ENCODE measurements around the gene FANCC.

- TF ChIP-seq CTCF (IDR thresholded peaks at IDR 0.05; ENCODE audit: low read depth, low read length, missing input control) (no peak), EGR1 (IDR thresholded peaks at IDR 0.05; ENCODE audit: low read depth in 2 of 2) (no peak)
Measured at GRCh38 chr9:95087659-95088242, 229.8 kb downstream of the FANCC start.

All from liver (tissue), 3 donors.